ENCODE measurements around the gene INCA1. TPM values are rescaled to one million over a fixed set of nuclear protein-coding genes. Genes with fewer than 3 reads are reported as not detected.

The INCA1 gene
- total and polyA plus RNA-seq, 2 of the 8 experiments (the other 6 are each of a cell fraction or from before 2014, with no cell fraction given) = 0.89 to 1.4 TPM

DNA sequence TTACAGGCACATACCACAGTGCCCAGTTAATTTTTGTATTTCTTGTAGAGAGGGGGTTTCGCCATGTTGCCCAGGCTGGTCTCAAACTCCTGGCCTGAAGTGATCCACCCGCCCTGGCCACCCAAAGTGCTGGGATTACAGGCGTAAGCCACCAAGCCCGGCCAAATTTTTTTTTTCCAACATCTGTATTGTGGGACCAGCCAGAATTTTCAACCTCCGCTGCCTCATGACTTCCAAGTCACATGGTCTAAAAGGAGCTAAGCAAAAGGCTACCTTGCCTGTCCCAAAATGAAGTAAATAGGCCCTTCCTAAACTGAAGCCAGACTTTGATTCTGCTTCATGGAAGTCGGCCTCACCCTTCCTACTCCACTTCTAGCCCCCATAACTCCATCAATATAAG lies 25.5 kb downstream of the INCA1 start:
- Histone ChIP-seq H3K4me3 (ENCODE audit: extremely low read depth in 1 of 4, insufficient read depth in 2 of 4, low read depth in 3 of 4, low read length in 4 of 4) (no peak overlapping the region), H4K20me1 (replicated peaks in 1 of 2; ENCODE audit: control insufficient read depth in 1 of 2, insufficient read depth in 2 of 2, low read length in 2 of 2) (peaks cover 2 to 11% of the 10 kb centered on the region in 2 experiments), H4K5ac (ENCODE audit: insufficient read length, low read depth, low read length) (no peak overlapping the region), H3K27ac (ENCODE audit: low read depth, low read length) (no peak overlapping the region), H3K14ac (ENCODE audit: insufficient read length) (no peak overlapping the region), H3K56ac (replicated peaks; ENCODE audit: insufficient read length, low read depth, low read length) (no peak overlapping the region), H4K91ac (replicated peaks; ENCODE audit: insufficient read length, low read length) (no peak overlapping the region), H2BK12ac (ENCODE audit: low read depth, low read length) (no peak overlapping the region), H3K18ac (ENCODE audit: extremely low read depth, low read length) (no peak overlapping the region), H3K4me1 (replicated peaks in 1 of 4; ENCODE audit: control insufficient read depth in 3 of 4, insufficient read depth in 4 of 4, low read length in 3 of 4) (peaks cover 0 to 14% (median 6%) of the 10 kb centered on the region in 4 experiments; a peak in 5 of 7 replicates), H2BK15ac (ENCODE audit: low read length) (no peak overlapping the region), H3K79me1 (ENCODE audit: low read depth, low read length) (0 out of 2 replicates have a peak, but pooled peaks cover 3% of the 10 kb centered on the region), H2AK5ac (ENCODE audit: low read depth, low read length) (no peak overlapping the region), H3K27me3 (replicated peaks in 1 of 4; ENCODE audit: control insufficient read depth in 3 of 4, extremely low read depth in 1 of 4, insufficient read depth in 3 of 4, low read length in 3 of 4) (peaks cover 0 to 34% (median 20%) of the 10 kb centered on the region in 4 experiments; a peak in 6 of 7 replicates), H2BK20ac (ENCODE audit: low read length) (no peak overlapping the region), H3K4ac (replicated peaks; ENCODE audit: insufficient read length, low read depth, low read length) (no peak overlapping the region), H4K8ac (ENCODE audit: extremely low read depth, insufficient read depth, low read length) (no peak overlapping the region), H3K23ac (ENCODE audit: insufficient read length) (no peak overlapping the region), H3K4me2 (ENCODE audit: insufficient read depth in 1 of 2, low read depth in 2 of 2, low read length in 2 of 2) (no peak overlapping the region), H3K36me3 (ENCODE audit: control insufficient read depth in 2 of 4, insufficient read depth in 4 of 4, low read length in 3 of 4) (peaks cover 0 to 11% (median 0%) of the 10 kb centered on the region in 4 experiments; a peak in 1 of 8 replicates), H3K9me3 (ENCODE audit: insufficient read depth in 2 of 2, low read depth in 1 of 2, low read length in 1 of 2) (no peaks in the 10 kb centered on the region), H3K9ac (replicated peaks in 1 of 4; ENCODE audit: extremely low read depth in 1 of 4, low read depth in 3 of 4, low read length in 3 of 4) (no peak overlapping the region), H2AFZ (ENCODE audit: low read length) (no peak overlapping the region), H3K23me2 (ENCODE audit: low read depth, low read length) (peaks cover 14% of the 10 kb centered on the region; the same call in 1 of the 2 replicates), H2BK5ac (ENCODE audit: low read depth, low read length) (no peak overlapping the region), H3K79me2 (ENCODE audit: control insufficient read depth in 1 of 2, insufficient read depth in 2 of 2, low read length in 2 of 2) (peaks cover 0 to 12% of the 10 kb centered on the region in 2 experiments; a peak in 1 of 4 replicates), H2BK120ac (replicated peaks; ENCODE audit: low read depth, low read length) (no peak overlapping the region)
- DNase-seq (ENCODE audit: low read depth in 1 of 2, low spot score in 2 of 2) (no peak), FAIRE-seq (no peak)
- POLR2A ChIA-PET (ENCODE audit: partially characterized antibody) = interaction anchor here (1.0 to 32.4 kb wide), 6 partner anchors 9 to 253 kb away, joined by 3 to 987 read pairs (median 7); partner anchors contain the start of genes CAMTA2, ENO3, INCA1 and KIF1C
- TF ChIP-seq ASH2L (IDR thresholded peaks at IDR 0.05; ENCODE audit: low read length) = no peak
- no peak for TF ChIP-seq SUZ12 (IDR thresholded peaks at IDR 0.05; ENCODE audit: low read length)
- no peak for TF ChIP-seq HDAC6 (IDR thresholded peaks at IDR 0.05; ENCODE audit: low read depth, low read length)
- TF ChIP-seq YY1 (IDR thresholded peaks at IDR 0.05; ENCODE audit: low read depth, low read length) = no peak
- no peak for TF ChIP-seq MAX (IDR thresholded peaks at IDR 0.05)
- TF ChIP-seq CREB1 (IDR thresholded peaks at IDR 0.05) = no peak
- TF ChIP-seq KDM4A (IDR thresholded peaks at IDR 0.05; ENCODE audit: low read depth, low read length, severe bottlenecking) = no peak
- TF ChIP-seq TAF7 (optimal IDR thresholded peaks at IDR 0.05; ENCODE audit: borderline replicate concordance, low read depth, low read length) = no peak
- no peak for TF ChIP-seq EGR1 (IDR thresholded peaks at IDR 0.05; ENCODE audit: borderline replicate concordance, low read depth, low read length)
- no peak for TF ChIP-seq POLR2A (IDR thresholded peaks at IDR 0.05; ENCODE audit: control extremely low read depth in 1 of 2, low read depth in 2 of 2, low read length in 2 of 2)
- TF ChIP-seq POU5F1 (IDR thresholded peaks at IDR 0.05; ENCODE audit: low read depth, low read length) = no peak
- TF ChIP-seq JUND (IDR thresholded peaks at IDR 0.05; ENCODE audit: low read length) = no peak
- no peak for TF ChIP-seq NANOG (IDR thresholded peaks at IDR 0.05; ENCODE audit: insufficient read depth, low read depth, low read length, poor library complexity, severe bottlenecking)
- no peak for TF ChIP-seq TEAD4 (IDR thresholded peaks at IDR 0.05; ENCODE audit: low read depth, low read length)
- TF ChIP-seq KDM5A (IDR thresholded peaks at IDR 0.05; ENCODE audit: low read length) = no peak
- CTCF ChIA-PET (ENCODE audit: partially characterized antibody) = interaction anchor here (0.7 to 6.2 kb wide), 10 partner anchors 9 to 67 kb away, joined by 3 to 31 read pairs (median 4); partner anchors contain the start of genes CAMTA2 and GP1BA
- 87% methylated on average over 6 of the region's 6 CpGs; no CpG with 5 or more reads in 1 of the 2 experiments for WGBS, 2 experiments (ENCODE audit: extremely low coverage in 1 of 2, insufficient coverage in 1 of 2, insufficient read length in 1 of 2, insufficient replicate concordance in 2 of 2, low coverage in 1 of 2, low lambda C conversion rate in 2 of 2, missing lambda C conversion rate in 1 of 2)

Measured in H1 (cell line).